Endothelial cell of umbilical vein (primary cell): ENCODE results near the gene FTCDNL1. TPM values are rescaled to one million over a fixed set of nuclear protein-coding genes. Genes with fewer than 3 reads are reported as not detected.

Source experiments
- BruUV-seq: library from RNA; stranded (reverse); fragments of 400-500 nt; replicated peaks from 2 replicates; lab custom pipeline; 2021; lab: Mats Ljungman, UMichigan
- CTCF ChIA-PET: fragments of 300-600, 350-600 bp; sonication (Branson Sonifier 250); formaldehyde crosslinking; loops from one replicate; lab custom pipeline; 2021; ENCODE audit warnings: antibody characterized with exemption, inconsistent platforms; lab: Charles Lee
- POLR2A ChIA-PET: fragments of 300-600, 350-600 bp; sonication (Branson Sonifier 250); formaldehyde crosslinking; loops from one replicate; lab custom pipeline; 2021; ENCODE audit warnings: antibody characterized with exemption, inconsistent platforms; lab: Charles Lee
- DNase-seq: peaks from one replicate; pipeline ENCODE4 v3.0.0-alpha.2; 2011; ENCODE audit warnings: low read depth, low spot score
- FAIRE-seq: peaks from 2 replicates; lab custom pipeline; 2011; peaks lifted over from hg19 to GRCh38; lab: Jason Lieb, UNC
- H2AFZ ChIP-seq: 2 replicates; pipeline ENCODE4 v1.6.0; 2012; ENCODE audit warnings: low read depth, low read length, control low read depth, inconsistent platforms
- H3K27ac ChIP-seq: 2 replicates; pipeline ENCODE4 v1.5.1; 2011; ENCODE audit warnings: low read depth, mild to moderate bottlenecking, control low read depth, low read length, moderate library complexity; ENCODE audit not compliant: insufficient read depth
- H3K27me3 ChIP-seq, 2 experiments: 2 replicates each; pipeline versions ENCODE4 v1.6.0 to v1.6.1; 2011; ENCODE audit warnings: low read length in 2 of 2, mixed read lengths in 1 of 2; ENCODE audit not compliant: control insufficient read depth in 2 of 2, insufficient read depth in 2 of 2
- H3K36me3 ChIP-seq, 2 experiments: 2 replicates in 1 of 2; 3 replicates in 1 of 2; pipeline ENCODE4 v1.5.1; 2011; ENCODE audit warnings: low read length in 2 of 2, mild to moderate bottlenecking in 1 of 2, moderate library complexity in 1 of 2; ENCODE audit not compliant: control insufficient read depth in 2 of 2, insufficient read depth in 2 of 2; ENCODE audit errors: extremely low read depth in 1 of 2
- H3K4me1 ChIP-seq: 3 replicates; pipeline ENCODE4 v1.5.1; 2011; ENCODE audit warnings: mild to moderate bottlenecking, low read length; ENCODE audit not compliant: control insufficient read depth, insufficient read depth; ENCODE audit errors: extremely low read depth
- H3K4me2 ChIP-seq: 2 replicates; pipeline ENCODE4 v1.6.1; 2011; ENCODE audit warnings: low read length, control low read depth, mixed read lengths; ENCODE audit not compliant: insufficient read depth
- H3K4me3 ChIP-seq, 3 experiments: fragments of 200-600 bp in 1 of 3; sonication (generic), shearing (Covaris generic) in 1 of 3; replicated peaks in 1 of 3; 2 replicates each; pipeline ENCODE4 v1.5.1; 2011 to 2016; ENCODE audit warnings: control low read depth in 3 of 3, low read length in 3 of 3, mild to moderate bottlenecking in 2 of 3, inconsistent platforms in 1 of 3, low read depth in 1 of 3, moderate library complexity in 1 of 3; ENCODE audit not compliant: insufficient read depth in 1 of 3
- H3K79me2 ChIP-seq: 2 replicates; pipeline ENCODE4 v1.6.0; 2012; ENCODE audit warnings: low read length, inconsistent platforms; ENCODE audit not compliant: control insufficient read depth, insufficient read depth
- H3K9ac ChIP-seq: replicated peaks from 2 replicates; pipeline ENCODE3; 2011; ENCODE audit warnings: low read length, control low read depth; ENCODE audit not compliant: insufficient read depth; ENCODE audit errors: extremely low read depth
- H3K9me1 ChIP-seq: replicated peaks from 3 replicates; pipeline ENCODE4 v1.6.0; 2011; ENCODE audit warnings: mild to moderate bottlenecking, low read length; ENCODE audit not compliant: control insufficient read depth, insufficient read depth; ENCODE audit errors: extremely low read depth
- H3K9me3 ChIP-seq: replicated peaks from 2 replicates; pipeline ENCODE4 v1.5.1; 2012; ENCODE audit warnings: low read length, inconsistent platforms; ENCODE audit not compliant: control insufficient read depth, insufficient read depth
- H4K20me1 ChIP-seq: replicated peaks from 2 replicates; pipeline ENCODE3; 2011; ENCODE audit warnings: mild to moderate bottlenecking, low read length; ENCODE audit not compliant: control insufficient read depth, insufficient read depth; ENCODE audit errors: extremely low read depth
- CTCF ChIP-seq, 2 donors: IDR thresholded peaks; 1 replicate in 1 of 2; 2 replicates in 1 of 2; pipeline ENCODE4 v1.5.1; 2011; ENCODE audit warnings: low read length in 2 of 2, mild to moderate bottlenecking in 2 of 2, moderate library complexity in 2 of 2, control low read depth in 1 of 2, inconsistent platforms in 1 of 2, low read depth in 1 of 2; ENCODE audit not compliant: insufficient read depth in 1 of 2; ENCODE audit errors: extremely low read depth in 1 of 2
- EZH2 ChIP-seq: IDR thresholded peaks from 2 replicates; pipeline ENCODE4 v1.6.1; 2012; ENCODE audit warnings: borderline replicate concordance, low read depth, mild to moderate bottlenecking, moderate library complexity, low read length, inconsistent platforms; ENCODE audit not compliant: severe bottlenecking
- GATA2 ChIP-seq: IDR thresholded peaks from 2 replicates; pipeline ENCODE4 v1.7.0; 2011; ENCODE audit warnings: low read depth, mild to moderate bottlenecking, moderate library complexity, mixed read lengths, low read length; ENCODE audit not compliant: insufficient read length, insufficient read depth
- JUN ChIP-seq: IDR thresholded peaks from 2 replicates; pipeline ENCODE4 v1.6.1; 2011; ENCODE audit warnings: borderline replicate concordance, low read depth; ENCODE audit not compliant: insufficient read length, insufficient read depth
- dilution Hi-C: fragments of 300-500 bp; cut with MboI; formaldehyde crosslinking; loops from one replicate; pipeline ENCODE4 v1.15.0; 2019; ENCODE audit warnings: low sequenced_read_pairs; ENCODE audit not compliant: extremely low pct_ligation_motif_present
- intact Hi-C: fragments of 100-400 bp; cut with micrococcal nuclease; formaldehyde crosslinking; loops from one replicate; pipeline ENCODE4 v1.10.0; 2022
- polyA plus RNA-seq, 4 experiments: library from polyadenylated mRNA; depleted of rRNA in 3 of 4; stranded (reverse) in 3 of 4; unstranded in 1 of 4; fragments of >200 nt; gene quantifications; 2 replicates each; pipeline versions ENCODE4 v1.2.1 to v1.2.3, GENCODE V29; 2011 to 2012; ENCODE audit warnings: missing spikeins in 1 of 4
- total RNA-seq: library from RNA; stranded (reverse); gene quantifications from 2 replicates; pipeline ENCODE4 v1.2.3, GENCODE V29; 2021

The FTCDNL1 gene
- total and polyA plus RNA-seq, 2 donors (not counting 3 experiments of a cell fraction or from before 2014, with no cell fraction given) = 0.19 to 0.27 TPM

- POLR2A ChIA-PET = no interaction called here
- dilution Hi-C loops = no loop called here
These were observed 78.7 kb downstream of the FTCDNL1 start for GRCh38 chr2:199772035-199772976.

More at GRCh38 chr2:199772035-199772976, 78.7 kb downstream of the FTCDNL1 start:
- Histone ChIP-seq H3K79me2 (no peaks in the 10 kb centered on the region), H3K4me1 (no peaks in the 10 kb centered on the region), H3K9me1 (no peaks in the 10 kb centered on the region), H3K9me3 (no peaks in the 10 kb centered on the region), H3K36me3 (no peaks in the 10 kb centered on the region), H3K9ac (no peak overlapping the region), H4K20me1 (no peaks in the 10 kb centered on the region), H3K27ac (no peak overlapping the region), H3K27me3 (no peaks in the 10 kb centered on the region), H3K4me2 (no peak overlapping the region), H3K4me3 (no peak overlapping the region), H2AFZ (no peak overlapping the region)
- FAIRE-seq (no peak), DNase-seq (no peak)
- CTCF ChIA-PET = interaction anchor here (1.2 kb wide), 1 partner anchor 16 kb away, joined by 3 read pairs; no protein-coding TSS in a partner anchor
- intact Hi-C loops = no loop called here
- TF ChIP-seq GATA2 (no peak), EZH2 (no peak), CTCF (IDR thresholded peaks at IDR 0.05; ENCODE audit: extremely low read depth in 1 of 2, insufficient read depth in 1 of 2, low read depth in 1 of 2, low read length in 2 of 2) (no peak), JUN (no peak)
- no TSS peak for BruUV-seq
